Uterus (tissue), 2 donors: ENCODE data around the gene COPA.

ENCODE experiments used
- POLR2A ChIP-seq, 2 donors: fragments of 450-650 bp; IDR thresholded peaks; one replicate each; pipeline ENCODE4 v1.6.1; 2016; ENCODE audit warnings: antibody characterized with exemption in 2 of 2, mild to moderate bottlenecking in 1 of 2, moderate library complexity in 1 of 2
- TF ChIP-seq, protein P1 (sequence below), 4 experiments: fragments of 200-600 bp in 2 of 4; fragments of 450-650 bp in 2 of 4; sonication (generic) in 2 of 4; IDR thresholded peaks; one replicate each; pipeline ENCODE4 v1.5.1; 2016 to 2019; ENCODE audit warnings: antibody characterized with exemption in 4 of 4, mild to moderate bottlenecking in 2 of 4, moderate library complexity in 1 of 4

DNA sequence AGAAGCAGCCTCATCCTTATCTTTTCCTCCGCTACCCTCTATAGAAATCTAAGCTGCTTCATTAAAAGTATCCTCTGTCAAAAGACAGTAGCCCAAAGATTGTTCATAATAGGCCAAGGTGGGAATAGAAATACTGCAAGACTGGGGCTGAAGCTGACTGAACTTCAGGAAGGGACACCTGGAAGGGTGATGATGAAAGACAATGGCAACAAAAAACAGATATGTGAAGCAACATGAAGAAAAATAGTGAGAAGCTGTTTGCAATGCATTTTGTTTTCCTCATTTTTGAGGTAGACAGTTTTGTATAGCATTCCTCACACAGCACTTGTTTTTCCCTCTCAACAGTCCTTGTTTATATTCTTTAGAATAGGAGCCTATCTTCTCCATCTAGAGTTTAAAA is 97.6 kb downstream of the COPA start:
- TF ChIP-seq, protein P1, sequence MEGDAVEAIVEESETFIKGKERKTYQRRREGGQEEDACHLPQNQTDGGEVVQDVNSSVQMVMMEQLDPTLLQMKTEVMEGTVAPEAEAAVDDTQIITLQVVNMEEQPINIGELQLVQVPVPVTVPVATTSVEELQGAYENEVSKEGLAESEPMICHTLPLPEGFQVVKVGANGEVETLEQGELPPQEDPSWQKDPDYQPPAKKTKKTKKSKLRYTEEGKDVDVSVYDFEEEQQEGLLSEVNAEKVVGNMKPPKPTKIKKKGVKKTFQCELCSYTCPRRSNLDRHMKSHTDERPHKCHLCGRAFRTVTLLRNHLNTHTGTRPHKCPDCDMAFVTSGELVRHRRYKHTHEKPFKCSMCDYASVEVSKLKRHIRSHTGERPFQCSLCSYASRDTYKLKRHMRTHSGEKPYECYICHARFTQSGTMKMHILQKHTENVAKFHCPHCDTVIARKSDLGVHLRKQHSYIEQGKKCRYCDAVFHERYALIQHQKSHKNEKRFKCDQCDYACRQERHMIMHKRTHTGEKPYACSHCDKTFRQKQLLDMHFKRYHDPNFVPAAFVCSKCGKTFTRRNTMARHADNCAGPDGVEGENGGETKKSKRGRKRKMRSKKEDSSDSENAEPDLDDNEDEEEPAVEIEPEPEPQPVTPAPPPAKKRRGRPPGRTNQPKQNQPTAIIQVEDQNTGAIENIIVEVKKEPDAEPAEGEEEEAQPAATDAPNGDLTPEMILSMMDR (IDR thresholded peaks at IDR 0.05) = no peak
- TF ChIP-seq POLR2A (IDR thresholded peaks at IDR 0.05) = no peak
